CD1c-positive myeloid dendritic cell (primary cell): ENCODE measurements around the gene CTSA.
"Not testable (repeated sequence)": the region's sequence is repeated elsewhere in the genome, so short reads cannot be mapped to it uniquely, and the experiment has no call there.

Experiments used
- DNase-seq: peaks from one replicate; pipeline ENCODE4 v3.0.0-alpha.2; 2016; ENCODE audit errors: extremely low spot score

Gene CTSA

DNA sequence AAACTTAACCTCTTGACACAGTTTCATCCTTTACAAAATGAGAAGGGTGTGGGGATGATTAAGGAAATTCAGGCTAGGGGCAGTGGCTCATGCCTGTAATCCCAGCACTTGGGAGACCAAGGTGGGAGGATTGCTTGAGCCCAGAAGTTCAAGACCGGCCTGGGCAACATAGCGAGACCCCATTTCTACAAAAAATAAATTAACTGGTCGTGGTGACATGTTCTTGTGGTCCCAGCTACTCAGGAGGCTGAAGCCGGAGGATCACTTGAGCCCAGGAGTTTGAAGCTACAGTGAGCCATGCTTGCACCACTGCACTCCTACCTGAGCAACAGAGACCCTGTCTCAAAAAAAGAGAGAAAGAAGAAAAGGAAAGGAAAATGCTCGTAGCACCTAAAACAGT is 24.7 kb upstream of the CTSA start:
- DNase-seq = no peak

DNA sequence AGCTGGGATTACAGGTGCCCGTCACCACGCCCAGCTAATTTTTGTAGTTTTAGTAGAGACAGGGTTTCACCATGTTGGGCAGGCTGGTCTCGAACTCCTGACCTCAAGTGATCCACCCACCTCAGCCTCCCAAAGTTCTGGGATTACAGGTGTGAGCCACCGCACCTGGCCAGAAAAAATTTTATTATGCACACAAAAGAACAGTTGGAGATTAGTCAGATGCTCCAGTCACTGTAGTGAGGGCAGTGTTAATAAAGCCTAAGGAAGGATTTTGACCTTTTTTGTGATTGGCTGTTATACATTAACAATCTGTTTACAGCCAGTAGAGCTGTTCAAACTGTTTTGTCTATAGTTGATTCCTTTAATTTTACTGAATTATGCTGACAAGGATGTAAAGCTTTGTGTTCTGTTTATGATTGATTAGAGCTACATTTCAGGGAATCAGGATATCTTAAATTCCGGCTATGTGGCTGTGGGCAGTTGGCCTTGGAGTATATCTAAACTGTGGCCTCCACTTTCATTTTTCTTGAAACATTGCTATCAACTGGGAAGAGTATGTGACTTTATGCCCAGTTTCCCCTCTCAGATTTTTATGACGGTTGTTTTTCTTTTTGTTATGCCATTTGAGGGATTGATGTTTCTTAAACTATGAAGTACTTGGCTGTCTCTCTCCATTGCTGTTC is 23.9 kb upstream of the CTSA start:
- DNase-seq = no peak

DNA sequence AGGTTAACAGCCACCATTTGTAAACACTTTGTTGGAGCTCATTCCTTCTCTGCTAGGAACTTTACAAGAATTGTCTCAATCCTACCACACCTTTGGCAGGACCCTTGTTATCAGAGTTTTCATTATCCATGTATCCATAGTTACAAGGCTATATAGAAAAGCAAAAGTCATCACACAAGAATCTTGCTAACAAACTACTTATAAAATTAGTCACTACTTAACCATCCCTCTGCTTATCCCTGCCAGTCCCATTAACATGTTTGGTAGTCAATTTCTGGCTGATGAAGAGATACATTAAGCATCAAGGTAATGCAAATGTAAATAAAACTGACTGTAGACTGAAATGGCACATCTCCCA is 23.3 kb upstream of the CTSA start:
- no peak for DNase-seq

DNA sequence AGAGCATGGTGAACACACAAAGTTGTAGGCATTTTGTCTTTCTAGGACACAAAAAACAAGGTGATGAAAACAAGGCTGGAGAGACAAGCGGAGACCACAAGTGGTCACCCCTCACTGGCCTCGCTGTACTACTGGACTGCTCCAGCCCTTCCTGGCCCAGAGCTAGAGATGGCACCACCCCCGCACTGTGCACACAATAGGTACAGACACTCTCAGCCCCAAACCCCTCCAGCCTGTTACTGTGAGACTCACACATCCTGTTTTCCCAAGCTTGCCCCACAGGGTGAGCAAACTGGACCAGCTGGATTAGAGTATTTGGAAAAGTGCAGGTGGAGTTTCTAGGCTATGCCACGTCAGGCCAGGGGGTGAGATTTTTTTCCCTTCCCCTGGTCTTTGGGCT is 18.5 kb upstream of the CTSA start:
- DNase-seq = no peak

DNA sequence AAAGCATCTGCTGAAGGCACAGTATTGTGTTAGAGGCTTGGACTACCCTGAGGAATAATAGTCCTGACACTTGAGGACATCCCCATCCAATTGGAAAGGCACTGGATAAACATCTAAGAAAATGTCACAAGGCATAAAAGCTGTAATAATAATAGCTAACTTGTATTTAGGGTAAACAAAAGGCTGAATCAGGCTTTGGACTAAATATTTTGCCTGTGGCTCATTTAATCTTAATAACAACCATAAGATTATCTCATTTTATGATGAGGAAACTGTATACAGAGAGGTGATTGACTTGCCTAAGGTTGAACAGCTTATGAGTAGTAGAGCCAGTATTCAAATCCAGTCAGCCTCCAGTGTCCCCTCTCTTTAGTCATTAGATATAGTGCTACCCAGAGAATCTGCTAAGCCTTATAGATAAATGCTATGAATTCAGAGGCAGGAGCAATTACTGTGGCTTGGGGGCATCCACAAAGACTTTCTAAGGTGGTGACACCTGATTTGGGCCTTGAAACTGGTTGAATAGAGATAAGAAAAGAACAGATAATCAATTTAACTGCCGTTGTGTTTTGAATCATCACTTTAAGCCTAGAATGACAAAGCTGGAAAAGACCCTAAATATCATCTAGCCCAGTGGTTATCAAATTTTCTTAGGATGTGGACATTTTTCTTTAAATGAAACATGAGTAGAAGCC is 17.6 kb upstream of the CTSA start:
- DNase-seq = no peak

DNA sequence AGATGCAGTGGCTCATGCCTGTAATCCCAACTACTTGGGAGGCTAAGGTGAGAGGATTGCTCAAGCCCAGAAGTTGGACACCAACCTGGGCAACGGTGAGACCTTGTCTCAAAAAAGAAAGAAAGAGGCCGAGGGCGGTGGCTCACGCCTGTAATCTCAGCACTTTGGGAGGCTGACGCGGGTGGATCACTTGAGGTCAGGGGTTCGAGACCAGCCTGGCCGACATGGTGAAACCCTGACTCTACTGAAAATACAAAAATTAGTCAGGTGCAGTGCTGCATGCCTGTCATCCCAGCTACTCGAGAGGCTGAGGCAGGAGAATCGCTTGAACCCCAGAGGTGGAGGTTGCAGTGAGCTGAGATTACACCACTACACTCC is 17.0 kb upstream of the CTSA start:
- not testable (repeated sequence) for DNase-seq

DNA sequence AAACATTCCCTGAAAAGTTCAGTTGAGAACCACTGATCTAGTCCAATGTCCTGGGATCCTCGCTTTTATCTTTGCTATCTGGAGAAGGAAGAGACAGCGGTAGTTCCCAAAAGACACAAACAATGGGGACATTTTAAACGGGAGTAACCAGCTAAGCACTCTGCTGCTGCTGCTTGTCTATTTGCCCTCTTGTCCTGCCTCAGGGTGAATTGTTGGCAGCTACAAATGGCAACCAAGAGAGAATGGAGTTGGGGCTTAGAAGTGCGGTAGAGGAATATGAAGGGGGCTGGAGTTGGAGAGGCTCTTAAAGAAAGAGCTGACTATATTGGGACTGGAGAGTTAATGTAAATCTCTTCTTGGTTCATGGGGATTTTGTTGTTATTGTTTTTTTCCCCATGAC is 16.6 kb upstream of the CTSA start:
- no peak for DNase-seq

DNA sequence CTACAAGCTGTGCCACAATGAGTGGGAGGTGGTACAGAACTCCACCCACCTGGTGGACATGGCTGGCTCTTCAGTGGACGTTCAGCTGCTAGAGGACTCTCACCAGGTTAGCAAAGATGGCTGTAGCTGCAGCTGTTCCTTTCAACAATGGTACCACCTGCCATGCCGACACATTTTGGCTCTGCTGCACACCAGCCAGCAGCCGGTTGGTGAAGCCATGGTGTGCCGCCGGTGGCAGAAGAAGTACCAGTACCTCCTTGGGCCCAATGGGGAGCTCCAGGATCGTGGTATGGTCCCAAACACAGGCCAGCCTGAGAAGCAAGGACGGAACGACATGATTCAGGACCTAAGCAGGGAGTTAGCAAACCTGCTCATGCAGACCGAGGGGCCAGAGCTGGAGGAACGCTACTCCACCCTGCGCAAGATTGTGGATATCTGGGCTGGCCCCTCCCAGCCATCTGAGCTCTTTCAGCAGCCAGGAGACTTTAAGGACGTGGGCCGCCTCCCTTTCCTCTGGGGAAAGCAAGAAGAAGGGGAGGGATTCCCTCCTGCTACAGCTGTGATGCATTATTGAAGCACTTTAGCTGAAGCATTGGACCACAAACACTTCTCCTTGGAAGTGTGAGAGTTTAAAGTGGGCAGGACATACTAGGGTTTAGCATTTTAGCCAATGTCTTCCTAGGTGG is 12.9 kb upstream of the CTSA start:
- DNase-seq = no peak

DNA sequence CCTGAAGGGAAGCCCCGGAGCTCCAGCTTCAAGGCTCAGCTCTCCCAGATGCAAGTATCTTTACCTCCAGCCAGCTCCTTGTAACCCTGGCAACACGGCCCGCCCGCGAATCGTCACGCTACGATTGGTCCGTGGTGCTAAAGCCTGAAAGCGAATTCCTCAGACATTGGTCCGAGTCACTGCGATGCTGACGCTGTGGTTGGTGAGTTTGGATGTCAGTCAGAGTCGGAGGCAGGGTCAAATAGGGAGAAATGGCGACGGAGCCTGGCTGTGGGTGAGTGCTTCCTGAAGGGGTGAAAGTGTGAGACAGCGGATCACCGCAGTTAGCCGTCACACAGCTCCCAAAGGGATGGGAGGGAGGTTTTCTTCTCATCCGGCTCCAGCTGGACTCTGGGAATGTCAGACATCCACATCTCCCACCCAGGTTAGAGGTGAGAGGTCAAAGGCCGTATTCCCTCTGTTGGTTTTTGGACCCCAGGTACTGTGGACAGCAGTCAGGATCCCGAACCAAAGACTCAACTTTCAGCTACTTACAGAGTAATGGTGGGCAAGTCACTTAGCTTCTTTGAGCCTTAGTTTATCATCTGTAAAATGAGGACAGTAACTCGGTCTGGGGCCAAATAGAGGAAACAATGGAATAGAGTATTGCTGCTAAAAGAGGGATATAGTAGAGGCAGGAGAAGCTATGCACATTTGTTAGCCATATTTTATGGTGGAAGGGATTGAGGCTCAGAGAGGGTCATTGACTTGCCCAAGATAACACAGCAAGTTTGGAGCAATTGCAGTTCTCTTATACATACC is 9.9 kb upstream of the CTSA start, which contains the start of gene ZSWIM1:
ZSWIM1 (plus strand) TSS at position 240 of the 801 bp plus-strand sequence. CDS start 1,366 bp downstream, outside the sequence.
- DNase-seq = peak; percentile 100

DNA sequence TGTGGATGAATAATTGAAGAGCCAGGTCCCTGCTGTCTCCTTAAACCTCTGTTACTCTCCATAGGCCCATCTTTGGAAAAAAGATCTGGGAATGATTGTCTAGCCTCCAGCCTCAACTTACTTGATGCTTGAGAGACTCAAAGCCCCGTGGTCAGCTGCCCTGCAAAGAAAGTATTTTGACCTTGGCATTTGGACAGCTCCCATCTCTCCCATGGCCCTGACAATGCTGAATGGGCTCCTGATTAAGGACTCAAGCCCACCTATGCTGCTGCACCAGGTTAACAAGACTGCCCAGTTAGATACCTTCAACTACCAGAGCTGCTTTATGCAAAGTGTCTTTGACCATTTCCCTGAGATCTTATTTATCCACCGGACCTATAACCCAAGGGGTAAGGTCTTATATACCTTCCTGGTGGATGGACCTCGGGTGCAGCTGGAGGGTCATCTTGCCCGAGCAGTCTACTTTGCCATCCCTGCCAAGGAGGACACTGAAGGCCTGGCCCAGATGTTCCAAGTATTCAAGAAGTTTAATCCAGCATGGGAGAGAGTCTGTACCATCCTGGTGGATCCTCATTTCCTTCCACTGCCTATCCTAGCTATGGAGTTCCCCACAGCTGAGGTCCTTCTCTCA is 8.6 kb upstream of the CTSA start:
- no peak for DNase-seq

DNA sequence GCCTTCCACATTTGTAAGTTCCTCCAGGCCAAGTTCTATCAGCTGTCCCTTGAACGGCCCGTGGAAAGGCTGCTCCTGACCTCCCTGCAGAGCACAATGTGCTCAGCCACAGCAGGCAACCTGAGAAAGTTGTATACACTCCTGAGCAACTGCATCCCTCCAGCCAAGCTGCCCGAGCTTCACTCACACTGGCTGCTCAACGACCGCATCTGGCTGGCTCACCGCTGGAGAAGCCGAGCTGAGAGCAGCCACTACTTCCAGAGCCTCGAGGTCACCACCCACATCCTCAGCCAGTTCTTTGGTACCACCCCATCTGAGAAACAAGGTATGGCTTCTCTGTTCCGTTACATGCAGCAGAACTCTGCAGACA is 8.1 kb upstream of the CTSA start:
- no peak for DNase-seq

DNA sequence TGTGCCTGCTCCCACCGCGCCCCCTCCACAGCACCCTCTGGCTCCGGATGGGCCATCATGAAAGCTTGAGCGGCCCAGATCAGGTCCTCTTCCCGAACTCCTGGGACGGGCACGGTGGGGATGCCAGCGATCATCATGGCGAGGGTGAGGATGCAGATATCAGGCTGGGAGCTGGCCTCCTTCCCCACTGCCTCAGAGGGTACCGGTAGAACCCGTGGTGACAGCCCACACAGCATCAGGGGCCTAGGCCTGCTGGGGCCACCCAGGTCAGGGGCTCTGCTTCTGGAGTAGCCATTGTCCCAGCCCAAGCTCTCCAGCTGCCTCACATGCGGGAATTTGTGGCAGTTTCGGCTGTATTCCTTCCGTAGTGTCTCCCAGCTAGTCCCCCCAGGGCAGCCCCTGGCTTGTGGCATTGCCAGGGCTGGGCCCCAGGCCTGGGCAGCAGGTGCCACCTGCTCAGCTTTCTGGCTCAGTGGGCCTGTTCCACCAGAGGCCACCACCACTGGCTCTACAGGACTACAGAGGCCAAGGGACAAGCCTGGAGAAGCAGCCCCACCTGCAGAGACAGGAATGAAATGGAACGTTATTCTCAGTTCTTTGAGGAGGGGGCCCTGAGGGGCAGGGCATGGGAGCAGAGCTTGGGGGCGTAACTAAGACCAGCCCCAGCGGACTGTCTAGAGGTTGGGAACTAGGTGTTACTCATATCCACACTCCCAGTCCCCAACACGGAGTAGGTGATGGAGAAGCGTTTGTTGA is 4.4 kb upstream of the CTSA start:
- no peak for DNase-seq

DNA sequence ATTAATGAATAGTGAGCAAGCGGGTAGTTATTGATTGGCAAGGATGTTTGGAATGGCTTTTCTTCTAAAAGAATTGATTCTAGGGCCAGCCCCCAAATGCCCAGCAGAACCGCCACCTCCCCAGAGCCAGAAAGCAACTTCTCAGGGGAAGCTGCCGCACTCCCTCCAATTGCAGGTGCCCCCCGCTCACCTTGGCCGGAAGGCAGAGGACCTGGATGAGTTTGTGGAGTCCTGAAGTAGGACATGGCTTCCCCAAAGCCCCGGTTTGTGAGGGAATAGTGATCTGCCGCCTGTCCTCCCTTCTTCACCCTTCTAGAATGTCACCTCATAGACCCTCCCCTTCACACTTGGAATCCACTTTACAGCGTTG is 3.8 kb upstream of the CTSA start, which contains the start of gene SPATA25:
SPATA25 (minus strand) TSS at position 277 of the 370 bp plus-strand sequence; CDS start at position 245, 32 bp downstream.
- no peak for DNase-seq

DNA sequence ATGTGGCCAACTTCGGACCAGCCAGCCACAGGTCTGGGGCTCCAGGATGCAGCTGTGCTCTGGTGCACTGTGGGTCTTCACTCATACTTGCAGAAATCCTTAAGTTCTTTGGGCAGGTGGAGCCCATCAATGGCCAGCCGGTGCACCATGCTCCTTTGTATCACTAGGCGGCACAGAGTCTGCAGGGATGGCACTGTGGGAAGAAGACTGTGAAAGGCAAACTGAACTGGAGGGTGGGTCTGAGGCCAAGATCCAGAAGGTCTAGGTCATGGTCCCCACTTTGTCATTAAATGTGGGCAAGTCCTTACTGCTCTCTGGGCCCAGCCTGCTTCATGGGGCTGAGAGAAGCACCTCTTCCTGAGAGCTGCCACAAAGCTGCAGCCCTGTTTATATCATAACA is 2.5 kb upstream of the CTSA start:
- no peak for DNase-seq

DNA sequence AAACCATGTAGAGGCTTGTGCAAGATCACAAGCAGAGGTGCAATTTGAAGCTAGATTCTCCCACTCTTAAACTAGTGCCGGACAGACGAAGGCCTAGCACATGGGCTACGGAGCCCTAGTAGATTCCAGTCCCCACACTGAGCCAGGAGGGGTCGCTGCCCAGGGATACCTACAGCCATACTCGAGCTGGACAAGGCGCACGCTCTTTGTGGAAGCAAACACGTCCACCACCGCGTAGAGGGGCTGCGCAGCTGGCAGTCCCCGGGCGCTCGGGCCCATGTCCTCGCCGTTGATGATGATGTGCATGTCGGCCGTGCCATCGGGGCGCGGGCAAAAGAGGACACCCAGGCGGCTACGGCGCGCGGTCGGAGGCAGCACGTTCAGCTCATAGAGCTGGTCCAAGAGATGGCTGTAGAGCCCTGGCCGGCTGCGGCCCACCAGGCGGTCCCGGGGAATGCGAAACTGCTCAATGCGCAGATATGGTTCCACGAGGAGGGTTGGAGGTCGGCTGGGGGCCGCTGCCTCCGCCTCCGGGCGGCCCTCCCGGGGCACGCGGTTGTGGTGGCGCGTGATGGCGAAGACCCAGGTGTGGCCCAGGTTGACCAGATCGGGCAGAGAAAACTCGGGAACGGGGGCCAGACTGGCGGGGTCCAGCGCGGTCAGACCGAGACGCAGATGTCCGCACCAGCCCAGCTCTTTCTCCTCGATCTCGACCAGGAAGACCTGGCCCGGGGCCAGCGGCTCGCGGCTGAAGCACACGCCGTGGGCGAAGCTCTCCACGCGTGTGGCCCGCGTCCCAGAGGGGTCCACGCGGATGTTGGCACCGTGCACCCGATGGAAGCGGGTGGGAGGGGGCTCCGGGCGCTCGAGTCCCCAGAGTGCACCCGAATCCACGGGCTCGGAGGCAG is 804 bp upstream of the CTSA start:
- DNase-seq = peak; percentile 79

DNA sequence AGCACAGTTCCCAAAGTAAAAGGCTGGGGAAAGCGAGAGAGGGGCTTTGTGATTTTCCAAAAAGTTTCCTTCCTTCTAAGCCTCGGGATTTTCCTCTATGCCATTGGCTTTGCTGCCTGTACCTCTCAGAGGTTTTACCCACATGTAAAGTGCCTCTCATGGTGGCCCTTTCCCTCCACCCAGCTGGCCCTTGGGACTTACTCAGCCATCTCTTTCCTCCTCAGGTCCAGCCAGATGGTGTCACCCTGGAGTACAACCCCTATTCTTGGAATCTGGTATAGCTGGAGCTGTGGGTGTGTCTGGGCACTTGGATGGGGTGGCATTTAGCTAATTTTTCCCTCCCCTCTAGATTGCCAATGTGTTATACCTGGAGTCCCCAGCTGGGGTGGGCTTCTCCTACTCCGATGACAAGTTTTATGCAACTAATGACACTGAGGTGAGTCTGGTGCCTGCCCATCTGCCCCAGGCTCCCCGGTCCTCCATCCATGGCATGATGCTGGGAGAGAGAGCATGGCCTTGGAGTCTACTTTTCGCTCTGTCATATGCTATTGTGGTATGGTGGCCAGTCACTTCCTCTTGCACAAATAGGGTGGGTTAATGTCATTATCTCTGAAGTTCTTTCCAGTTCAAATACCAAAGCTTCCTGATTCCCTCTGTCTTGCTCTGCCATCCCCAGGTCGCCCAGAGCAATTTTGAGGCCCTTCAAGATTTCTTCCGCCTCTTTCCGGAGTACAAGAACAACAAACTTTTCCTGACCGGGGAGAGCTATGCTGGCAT is 1.1 kb downstream of the CTSA start:
- DNase-seq = peak; percentile 10

DNA sequence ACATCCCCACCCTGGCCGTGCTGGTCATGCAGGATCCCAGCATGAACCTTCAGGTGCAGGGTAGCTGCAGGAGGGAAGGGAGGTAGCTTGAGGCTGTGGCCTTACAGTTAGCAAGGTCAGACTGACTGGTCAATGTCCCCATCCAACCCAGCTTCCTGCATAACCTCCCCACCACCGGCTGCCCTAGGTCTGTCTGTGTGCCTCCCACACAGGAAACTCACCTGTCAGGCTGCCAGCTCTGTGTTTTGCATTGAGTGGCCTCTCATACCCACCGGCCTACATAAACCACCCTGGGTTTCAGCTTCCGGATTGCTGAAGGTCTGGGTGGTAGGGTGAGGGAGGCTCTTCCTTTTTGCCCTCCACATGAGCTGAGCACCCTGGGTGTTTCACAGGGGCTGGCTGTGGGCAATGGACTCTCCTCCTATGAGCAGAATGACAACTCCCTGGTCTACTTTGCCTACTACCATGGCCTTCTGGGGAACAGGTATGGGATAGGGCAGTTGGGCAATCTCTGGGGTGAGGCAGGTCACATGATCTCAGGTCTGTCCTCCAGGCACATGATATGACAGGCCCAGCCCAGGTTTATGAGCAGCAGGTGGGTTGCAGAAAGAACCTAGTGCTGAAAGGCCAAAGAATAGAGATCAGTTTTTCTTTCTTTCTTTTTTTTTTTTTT is 1.8 kb downstream of the CTSA start:
- no peak for DNase-seq

DNA sequence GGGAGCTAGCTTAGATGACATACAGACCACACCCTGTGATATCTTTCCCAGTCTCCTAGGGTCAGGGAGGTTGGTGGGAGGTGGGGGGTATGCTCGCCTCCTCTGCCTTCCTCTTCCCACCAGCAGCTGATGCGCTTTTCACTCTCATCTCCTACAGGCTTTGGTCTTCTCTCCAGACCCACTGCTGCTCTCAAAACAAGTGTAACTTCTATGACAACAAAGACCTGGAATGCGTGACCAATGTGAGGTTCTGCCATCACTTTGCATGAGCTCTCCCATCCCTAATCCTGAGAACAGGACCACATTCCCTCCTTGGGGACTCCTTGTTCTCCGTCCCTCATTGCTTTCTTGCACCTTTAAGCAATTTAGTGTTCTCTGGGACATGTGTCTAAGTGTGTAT is 2.7 kb downstream of the CTSA start:
- no peak for DNase-seq

DNA sequence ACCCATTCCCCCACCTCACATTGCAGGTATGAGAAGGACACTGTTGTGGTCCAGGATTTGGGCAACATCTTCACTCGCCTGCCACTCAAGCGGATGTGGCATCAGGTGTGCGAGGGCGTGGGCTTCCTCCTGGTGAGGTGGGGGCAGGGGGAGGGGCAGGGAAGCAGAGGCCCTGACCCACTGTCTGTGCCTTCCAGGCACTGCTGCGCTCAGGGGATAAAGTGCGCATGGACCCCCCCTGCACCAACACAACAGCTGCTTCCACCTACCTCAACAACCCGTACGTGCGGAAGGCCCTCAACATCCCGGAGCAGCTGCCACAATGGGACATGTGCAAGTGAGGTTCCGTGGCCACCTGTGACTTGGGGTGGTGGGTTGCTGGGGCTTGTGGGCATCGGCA is 3.7 kb downstream of the CTSA start:
- no peak for DNase-seq
